Psoas muscle (tissue), 8 donors: ENCODE measurements around the gene PIGH. TPM values are rescaled to one million over a fixed set of nuclear protein-coding genes. Genes with fewer than 3 reads are reported as not detected.

Source experiments
- ATAC-seq, 4 donors: fragments of 200-7000 bp; cut with Tn5 transposase; one replicate each; pipeline ENCODE4 v1.9.1; 2020; ENCODE audit warnings: moderate library complexity in 3 of 4, mild to moderate bottlenecking in 2 of 4
- DNase-seq, 2 donors: peaks; one replicate each; pipeline ENCODE4 v3.0.0-alpha.2; 2020
- H3K27ac ChIP-seq: fragments of 200-600 bp; one replicate; pipeline ENCODE4 v1.8.0; 2022
- H3K27me3 ChIP-seq, 3 donors: fragments of 200-600 bp in 1 of 3; one replicate each; pipeline versions ENCODE4 v1.6.1 to v1.8.0; 2013 to 2022; ENCODE audit warnings: low read length in 2 of 3, mild to moderate bottlenecking in 2 of 3, moderate library complexity in 1 of 3; ENCODE audit not compliant: insufficient read depth in 3 of 3
- H3K36me3 ChIP-seq, 2 donors: fragments of 200-600 bp in 1 of 2; one replicate each; pipeline versions ENCODE4 v1.6.1 to v1.8.0; 2013 to 2022; ENCODE audit warnings: low read depth in 1 of 2, mild to moderate bottlenecking in 1 of 2, moderate library complexity in 1 of 2; ENCODE audit not compliant: insufficient read depth in 1 of 2
- H3K4me1 ChIP-seq: fragments of 200-600 bp; one replicate; pipeline ENCODE4 v1.8.0; 2022
- H3K4me3 ChIP-seq: fragments of 200-600 bp; one replicate; pipeline ENCODE4 v1.8.0; 2022; ENCODE audit warnings: mild to moderate bottlenecking
- H3K9me3 ChIP-seq: fragments of 200-600 bp; one replicate; pipeline ENCODE4 v1.8.0; 2022
- CTCF ChIP-seq: fragments of 200-600 bp; IDR thresholded peaks from one replicate; pipeline ENCODE4 v1.8.0; 2022; ENCODE audit warnings: antibody characterized with exemption
- whole genome bisulfite sequencing, 3 donors: extraction: QIAGEN DNeasy Blood & Tissue Kit; methylation state at CpG; one replicate each; pipeline versions ENCODE4 v1.1.6 to v1.1.7; 2013; 5-methylcytosine and 5-hydroxymethylcytosine counted together
- intact Hi-C, 2 donors: fragments of 100-400 bp; cut with DNase I; formaldehyde crosslinking; loops; one replicate each; pipeline versions ENCODE4 v1.11.0 to v1.14.2; 2022
- polyA plus RNA-seq, 3 donors: library from polyadenylated mRNA; stranded (reverse); fragments of 200-250 nt; gene quantifications; one replicate each; pipeline ENCODE4 v1.2.3, GENCODE V29; 2013
- total RNA-seq, 4 donors: library from RNA; stranded (reverse); fragmentation: NEBNext Ultra II Directional in 2 of 4; extraction: Animal tissue kit (Norgen Biotek cat#: 25700) in 2 of 4; gene quantifications; one replicate each; pipeline versions ENCODE4 v1.2.1 to v1.2.4, GENCODE V29; 2021 to 2023
- donor health status: healthy with polysubstance abuse.
- donor health status: DM: no; HTN: no; CAD: no; lungs with moderate emphysema.
- donor health status: Bipolar disorder and iron deficiency.
- donor health status: healthy.
- donor health status: DM: yes; HTN: yes; CAD: no.
- donor health status: DM: no; HTN: no; CAD: no.
- donor health status: DM: no; HTN: no; CAD: no.
- donor health status: DM: yes; HTN: yes; CAD: no.

Gene PIGH
- total and polyA plus RNA-seq, 7 donors, result 12.3 to 50.6 (median 25.2) TPM

GRCh38 chr14:67572608-67573007 lies 27.5 kb downstream of the PIGH start:
- H3K36me3 ChIP-seq, result peaks cover 0 to 4% of the 10 kb centered on the region in 2 donors
- intact Hi-C loops, result loop anchor here in 1 of 2 donors (1.0 kb wide), 1 partner anchor 46 kb away; no protein-coding TSS in a partner anchor
- TF ChIP-seq CTCF, result no peak
- no peak overlapping the region for H3K27ac ChIP-seq
- H3K9me3 ChIP-seq, result no peaks in the 10 kb centered on the region
- DNase-seq, result no peak
- no peaks in the 10 kb centered on the region for H3K4me1 ChIP-seq
- ATAC-seq, result no peak
- no peak overlapping the region for H3K4me3 ChIP-seq
- H3K27me3 ChIP-seq, result no peaks in the 10 kb centered on the region
- 88 to 91% (median 91%) methylated on average over 5 of the region's 5 CpGs for WGBS, 3 donors

DNA sequence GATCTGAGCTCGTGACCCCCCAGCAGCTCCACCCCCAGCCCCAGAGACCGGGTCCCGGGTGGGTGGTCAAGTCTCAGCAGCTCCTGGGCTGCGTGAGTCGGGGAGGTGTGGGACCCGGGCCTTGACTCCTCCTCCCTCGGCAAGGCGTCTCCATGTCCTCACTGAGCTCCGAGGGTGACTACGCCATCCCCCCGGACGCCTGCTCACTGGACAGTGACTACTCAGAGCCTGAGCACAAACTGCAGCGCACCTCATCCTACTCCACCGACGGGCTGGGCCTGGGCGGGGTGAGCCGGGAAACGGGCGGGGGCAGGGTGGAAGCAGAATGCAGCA lies 28.1 kb downstream of the PIGH start:
- ATAC-seq, result no peak
- H3K27me3 ChIP-seq, result no peaks in the 10 kb centered on the region
- no peaks in the 10 kb centered on the region for H3K9me3 ChIP-seq
- WGBS, 3 donors, result 87 to 91% (median 87%) methylated on average over 19 of the region's 19 CpGs
- no peak overlapping the region for H3K4me3 ChIP-seq
- no peak overlapping the region for H3K27ac ChIP-seq
- peaks cover 0 to 4% of the 10 kb centered on the region in 2 donors for H3K36me3 ChIP-seq
- TF ChIP-seq CTCF, result no peak
- intact Hi-C loops, result loop anchor here (1.0 to 2.0 kb wide), 2 partner anchors 46 to 145 kb away; no protein-coding TSS in a partner anchor
- peaks cover 6% of the 10 kb centered on the region for H3K4me1 ChIP-seq
- DNase-seq, result no peak

- H3K27ac ChIP-seq, result no peak overlapping the region
- no peaks in the 10 kb centered on the region for H3K9me3 ChIP-seq
- intact Hi-C loops, result loop anchor here (1.0 to 2.0 kb wide), 2 partner anchors 45 to 145 kb away; no protein-coding TSS in a partner anchor
- peak; percentile 82 for TF ChIP-seq CTCF
- peak; percentile 61 to 79 for DNase-seq
- no peaks in the 10 kb centered on the region for H3K27me3 ChIP-seq
- H3K4me3 ChIP-seq, result no peak overlapping the region
- peaks cover 11% of the 10 kb centered on the region for H3K4me1 ChIP-seq
- 36 to 40% (median 40%) methylated on average over 12 to 14 of the region's 14 CpGs for WGBS, 3 donors
- H3K36me3 ChIP-seq, result peaks cover 0 to 4% of the 10 kb centered on the region in 2 donors
- peak; percentile 68 to 84 (median 74) for ATAC-seq
Observed at GRCh38 chr14:67571275-67571990, 28.6 kb downstream of the PIGH start.

- Histone ChIP-seq H3K27ac (no peak overlapping the region), H3K4me3 (no peak overlapping the region), H3K4me1 (peaks cover 15% of the 10 kb centered on the region), H3K9me3 (no peaks in the 10 kb centered on the region), H3K36me3 (no peaks in the 10 kb centered on the region), H3K27me3 (no peaks in the 10 kb centered on the region)
- ATAC-seq (no peak), DNase-seq (no peak)
- no peak for TF ChIP-seq CTCF
- intact Hi-C loops, result loop anchor here (2.0 kb wide), 1 partner anchor 144 kb away; no protein-coding TSS in a partner anchor
- 76 to 83% (median 78%) methylated on average over 7 of the region's 7 CpGs for WGBS, 3 donors
Observed at GRCh38 chr14:67570453-67570852, 29.6 kb downstream of the PIGH start.
